HG03097 (cell line): Measurements from ENCODE around the gene EFHB.
"Not testable (repeated sequence)": the region's sequence is repeated elsewhere in the genome, so short reads cannot be mapped to it uniquely, and the experiment has no call there.

Experiments
- ATAC-seq: cut with Tn5 transposase; IDR thresholded peaks from one replicate; pipeline ENCODE4 v1.9.1; 2021; ENCODE audit not compliant: unreplicated experiment, low FRiP score

Gene EFHB

GRCh38 chr3:19934098-19934566 lies at the start of gene EFHB:
EFHB (minus strand) TSS chr3:19934217; CDS start chr3:19934018, 199 bp downstream.
- ATAC-seq, result no peak

- ATAC-seq, result no peak
These were observed 38.0 kb upstream of the EFHB start for GRCh38 chr3:19972054-19972453.

- ATAC-seq, result no peak
These were observed 36.3 kb upstream of the EFHB start for GRCh38 chr3:19970327-19970726.

GRCh38 chr3:19967812-19968211 lies 33.8 kb upstream of the EFHB start:
- ATAC-seq, result no peak

- no peak for ATAC-seq
These were observed 33.2 kb upstream of the EFHB start for GRCh38 chr3:19967208-19967607.

GRCh38 chr3:19961960-19962359 lies 27.9 kb upstream of the EFHB start:
- no peak for ATAC-seq

- no peak for ATAC-seq
These were observed 26.7 kb upstream of the EFHB start for GRCh38 chr3:19960696-19961095.

GRCh38 chr3:19959505-19959904 lies 25.5 kb upstream of the EFHB start:
- no peak for ATAC-seq

- ATAC-seq, result not testable (repeated sequence)
These were observed 23.3 kb upstream of the EFHB start for GRCh38 chr3:19957354-19957753.

GRCh38 chr3:19954676-19955075 lies 20.7 kb upstream of the EFHB start:
- no peak for ATAC-seq

- no peak for ATAC-seq
These were observed 16.3 kb upstream of the EFHB start for GRCh38 chr3:19950316-19950715.

- no peak for ATAC-seq
These were observed 14.2 kb upstream of the EFHB start for GRCh38 chr3:19948226-19948591.

GRCh38 chr3:19947549-19948225 lies 13.7 kb upstream of the EFHB start:
- peak; percentile 19 for ATAC-seq

- ATAC-seq, result peak; percentile 97
These were observed 13.0 kb upstream of the EFHB start, which contains the start of gene RAB5A for GRCh38 chr3:19946832-19947548. RAB5A (plus strand) TSS chr3:19947097; CDS start chr3:19950899, 3,802 bp downstream.

- ATAC-seq, result no peak
These were observed 12.2 kb upstream of the EFHB start for GRCh38 chr3:19945969-19946831.

GRCh38 chr3:19945534-19945933 lies 11.5 kb upstream of the EFHB start:
- ATAC-seq, result no peak

GRCh38 chr3:19940643-19941042 lies 6.6 kb upstream of the EFHB start:
- no peak for ATAC-seq

- ATAC-seq, result no peak
These were observed 4.2 kb upstream of the EFHB start for GRCh38 chr3:19938295-19938627.

- ATAC-seq, result no peak
These were observed 3.7 kb upstream of the EFHB start for GRCh38 chr3:19937459-19938294.

GRCh38 chr3:19932422-19932821 lies 1.6 kb downstream of the EFHB start:
- ATAC-seq, result no peak
